SU-DHL-6 (cell line): ENCODE measurements around the gene TRA2B.

Experiments used
- H2AFZ ChIP-seq: fragments of 200-600 bp; sonication (generic); 2 replicates; pipeline ENCODE4 v1.6.1; 2014; ENCODE audit warnings: low read depth, mild to moderate bottlenecking, moderate library complexity, mixed read lengths, antibody characterized with exemption, low read length; ENCODE audit not compliant: severe bottlenecking
- H3F3A ChIP-seq: fragments of 200-600 bp; shearing (Covaris generic); 2 replicates; pipeline ENCODE4 v1.6.0; 2016; ENCODE audit warnings: antibody characterized with exemption, mild to moderate bottlenecking; ENCODE audit not compliant: insufficient read depth
- H3K27ac ChIP-seq: fragments of 200-600 bp; sonication (generic); 2 replicates; pipeline ENCODE4 v1.5.1; 2016; ENCODE audit warnings: low read depth, mild to moderate bottlenecking, low read length, moderate library complexity, mixed read lengths
- H3K27me3 ChIP-seq: fragments of 200-600 bp; sonication (generic), shearing (Covaris generic); 2 replicates; pipeline ENCODE4 v1.6.0; 2014; ENCODE audit warnings: mild to moderate bottlenecking, low read length
- H3K36me3 ChIP-seq: fragments of 200-600 bp; sonication (generic); 2 replicates; pipeline ENCODE4 v1.6.1; 2014; ENCODE audit warnings: mild to moderate bottlenecking, low read length, mixed read lengths
- H3K4me2 ChIP-seq: fragments of 300-600, 200-600 bp; shearing (Covaris generic), sonication (generic); 2 replicates; pipeline ENCODE4 v1.6.0; 2014; ENCODE audit warnings: low read length, low read depth, mild to moderate bottlenecking; ENCODE audit not compliant: poor library complexity, severe bottlenecking
- H3K4me3 ChIP-seq: fragments of 200-600 bp; sonication (generic); 2 replicates; pipeline ENCODE4 v1.5.1; 2014; ENCODE audit warnings: antibody characterized with exemption, low read length, mild to moderate bottlenecking, mixed read lengths; ENCODE audit not compliant: insufficient read depth, poor library complexity, severe bottlenecking
- H3K79me2 ChIP-seq: fragments of 200-600 bp; sonication (generic); 2 replicates; pipeline ENCODE4 v1.6.1; 2014; ENCODE audit warnings: mild to moderate bottlenecking, low read length, moderate library complexity; ENCODE audit not compliant: insufficient read depth
- H3K9ac ChIP-seq: fragments of 200-600 bp; sonication (generic); 2 replicates; pipeline ENCODE4 v1.7.0; 2014; ENCODE audit warnings: mild to moderate bottlenecking, low read length
- H3K9me2 ChIP-seq: fragments of 200-600 bp; sonication (generic); replicated peaks from 2 replicates; pipeline ENCODE4 v1.6.1; 2014; ENCODE audit warnings: low read length; ENCODE audit not compliant: insufficient read depth
- H3K9me3 ChIP-seq: fragments of 200-600 bp; sonication (generic); 2 replicates; pipeline ENCODE4 v1.6.1; 2014; ENCODE audit warnings: low read length, mixed read lengths; ENCODE audit not compliant: insufficient read depth
- H4K20me1 ChIP-seq: fragments of 200-600 bp; sonication (generic); 2 replicates; pipeline ENCODE4 v1.6.1; 2014; ENCODE audit warnings: low read depth, mild to moderate bottlenecking, antibody characterized with exemption, low read length, moderate library complexity, mixed read lengths
- EZH2phosphoT487 ChIP-seq: fragments of 200-600 bp; sonication (generic), shearing (Covaris generic); conservative IDR thresholded peaks from 2 replicates; pipeline ENCODE4 v1.6.1; 2018; ENCODE audit warnings: mild to moderate bottlenecking, antibody characterized with exemption, low read length, moderate library complexity, mixed read lengths
- TF ChIP-seq, protein P1 (sequence below): fragments of 200-600 bp; sonication (generic); IDR thresholded peaks from one replicate; pipeline ENCODE4 v1.5.1; 2017; ENCODE audit warnings: antibody characterized with exemption, mild to moderate bottlenecking, low read length, moderate library complexity; ENCODE audit not compliant: insufficient read depth, poor library complexity, severe bottlenecking

The TRA2B gene

DNA sequence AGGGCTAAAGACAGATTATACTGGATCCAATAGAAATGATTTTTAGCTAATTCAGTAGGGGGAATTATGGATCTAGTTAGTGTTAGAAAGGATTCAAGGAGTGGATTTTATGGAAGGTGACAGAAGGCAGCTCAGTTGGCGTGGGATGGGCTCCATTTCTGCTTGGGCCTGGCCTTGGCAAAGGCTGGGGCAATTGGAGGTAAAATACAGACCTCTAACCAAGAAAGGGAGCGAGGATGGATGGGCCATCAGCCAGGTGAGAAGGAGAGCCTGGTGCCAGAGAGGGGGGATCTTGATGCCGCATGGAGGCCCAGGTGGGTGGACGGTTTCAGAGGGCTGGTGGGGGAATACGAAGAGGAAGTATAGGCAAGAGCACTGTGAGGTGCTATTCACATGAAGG lies 40.7 kb upstream of the TRA2B start:
- no peak overlapping the region for H2AFZ ChIP-seq

DNA sequence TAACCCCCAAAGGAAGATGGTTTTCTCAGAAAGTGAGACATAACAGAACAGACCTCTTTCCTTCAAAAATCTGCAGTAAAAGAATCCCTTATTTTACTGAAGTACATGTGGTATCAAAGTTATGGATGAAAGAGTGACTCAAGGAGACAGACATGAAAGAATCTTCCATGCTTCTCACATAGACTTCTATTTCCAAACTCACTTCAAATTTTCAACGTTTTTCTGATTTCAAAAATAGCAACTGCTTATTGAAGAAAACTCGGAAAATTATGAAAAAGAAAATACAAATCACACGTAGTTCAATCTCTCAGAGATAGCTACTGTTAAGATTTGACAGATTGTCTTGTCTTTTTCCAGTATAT lies 39.8 kb upstream of the TRA2B start:
- no peaks in the 10 kb centered on the region for H3F3A ChIP-seq
- no peak overlapping the region for H3K4me2 ChIP-seq

More for the DNA sequence above, 40.7 kb upstream of the TRA2B start:
- H3F3A ChIP-seq, result no peaks in the 10 kb centered on the region
- no peaks in the 10 kb centered on the region for H3K79me2 ChIP-seq
- TF ChIP-seq, protein P1, sequence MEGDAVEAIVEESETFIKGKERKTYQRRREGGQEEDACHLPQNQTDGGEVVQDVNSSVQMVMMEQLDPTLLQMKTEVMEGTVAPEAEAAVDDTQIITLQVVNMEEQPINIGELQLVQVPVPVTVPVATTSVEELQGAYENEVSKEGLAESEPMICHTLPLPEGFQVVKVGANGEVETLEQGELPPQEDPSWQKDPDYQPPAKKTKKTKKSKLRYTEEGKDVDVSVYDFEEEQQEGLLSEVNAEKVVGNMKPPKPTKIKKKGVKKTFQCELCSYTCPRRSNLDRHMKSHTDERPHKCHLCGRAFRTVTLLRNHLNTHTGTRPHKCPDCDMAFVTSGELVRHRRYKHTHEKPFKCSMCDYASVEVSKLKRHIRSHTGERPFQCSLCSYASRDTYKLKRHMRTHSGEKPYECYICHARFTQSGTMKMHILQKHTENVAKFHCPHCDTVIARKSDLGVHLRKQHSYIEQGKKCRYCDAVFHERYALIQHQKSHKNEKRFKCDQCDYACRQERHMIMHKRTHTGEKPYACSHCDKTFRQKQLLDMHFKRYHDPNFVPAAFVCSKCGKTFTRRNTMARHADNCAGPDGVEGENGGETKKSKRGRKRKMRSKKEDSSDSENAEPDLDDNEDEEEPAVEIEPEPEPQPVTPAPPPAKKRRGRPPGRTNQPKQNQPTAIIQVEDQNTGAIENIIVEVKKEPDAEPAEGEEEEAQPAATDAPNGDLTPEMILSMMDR, result no peak
- no peak for TF ChIP-seq EZH2phosphoT487
- no peak overlapping the region for H3K4me3 ChIP-seq
- H3K4me2 ChIP-seq, result no peak overlapping the region
- H3K9ac ChIP-seq, result no peak overlapping the region
- H3K9me3 ChIP-seq, result no peaks in the 10 kb centered on the region
- H3K36me3 ChIP-seq, result no peaks in the 10 kb centered on the region
- H3K27me3 ChIP-seq, result no peaks in the 10 kb centered on the region
- H3K9me2 ChIP-seq, result no peaks in the 10 kb centered on the region
- H3K27ac ChIP-seq, result no peak overlapping the region
- no peaks in the 10 kb centered on the region for H4K20me1 ChIP-seq

DNA sequence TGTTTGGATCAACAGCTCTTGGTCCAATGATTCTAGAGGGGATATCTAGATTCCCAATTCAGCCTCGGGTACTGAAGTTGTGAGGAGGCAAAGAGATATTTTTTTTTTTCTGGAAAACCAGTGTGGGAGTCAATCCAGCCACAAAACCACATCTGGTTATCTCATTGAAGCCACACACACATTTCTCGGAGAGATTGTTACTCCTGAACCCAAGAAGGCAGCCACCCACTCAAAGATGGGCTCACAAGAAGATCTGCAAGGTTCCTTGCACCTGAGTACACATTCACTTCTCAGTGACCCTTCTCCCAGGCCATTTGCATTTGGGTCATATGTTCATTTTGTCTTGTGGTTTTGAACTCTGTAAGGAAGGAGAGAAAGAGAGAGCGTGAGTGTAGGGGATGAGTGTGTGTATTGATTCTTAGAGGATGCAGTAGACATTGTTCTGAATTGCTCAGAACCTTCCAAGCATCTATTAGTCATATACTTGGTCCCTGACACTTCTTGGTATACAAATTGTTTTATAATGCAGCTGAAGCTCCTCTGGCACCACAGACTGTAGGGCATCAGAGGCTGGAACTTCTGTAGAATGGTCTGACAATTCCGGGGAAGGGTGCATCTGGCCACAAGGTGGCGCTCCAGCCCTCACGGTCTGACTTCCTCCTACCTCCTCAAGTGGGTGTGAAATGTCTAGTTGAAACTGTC lies 39.3 kb upstream of the TRA2B start:
- Histone ChIP-seq H3K9me3 (no peaks in the 10 kb centered on the region), H3K27ac (no peak overlapping the region), H3K27me3 (no peaks in the 10 kb centered on the region), H3K4me2 (no peak overlapping the region), H2AFZ (no peak overlapping the region), H3K79me2 (no peaks in the 10 kb centered on the region), H3F3A (no peaks in the 10 kb centered on the region), H4K20me1 (no peaks in the 10 kb centered on the region), H3K36me3 (no peaks in the 10 kb centered on the region), H3K9me2 (no peaks in the 10 kb centered on the region), H3K4me3 (no peak overlapping the region), H3K9ac (no peak overlapping the region)
- TF ChIP-seq EZH2phosphoT487, result no peak
- TF ChIP-seq, protein P1, result peak; percentile 91

More for the DNA sequence above, 39.8 kb upstream of the TRA2B start:
- H3K9ac ChIP-seq, result no peak overlapping the region
- TF ChIP-seq, protein P1, result no peak
- TF ChIP-seq EZH2phosphoT487, result no peak
- no peak overlapping the region for H2AFZ ChIP-seq
- H3K27me3 ChIP-seq, result no peaks in the 10 kb centered on the region
- no peaks in the 10 kb centered on the region for H3K36me3 ChIP-seq
- H3K79me2 ChIP-seq, result no peaks in the 10 kb centered on the region
- no peaks in the 10 kb centered on the region for H3K9me2 ChIP-seq
- H3K27ac ChIP-seq, result no peak overlapping the region
- no peak overlapping the region for H3K4me3 ChIP-seq
- no peaks in the 10 kb centered on the region for H4K20me1 ChIP-seq
- no peaks in the 10 kb centered on the region for H3K9me3 ChIP-seq

DNA sequence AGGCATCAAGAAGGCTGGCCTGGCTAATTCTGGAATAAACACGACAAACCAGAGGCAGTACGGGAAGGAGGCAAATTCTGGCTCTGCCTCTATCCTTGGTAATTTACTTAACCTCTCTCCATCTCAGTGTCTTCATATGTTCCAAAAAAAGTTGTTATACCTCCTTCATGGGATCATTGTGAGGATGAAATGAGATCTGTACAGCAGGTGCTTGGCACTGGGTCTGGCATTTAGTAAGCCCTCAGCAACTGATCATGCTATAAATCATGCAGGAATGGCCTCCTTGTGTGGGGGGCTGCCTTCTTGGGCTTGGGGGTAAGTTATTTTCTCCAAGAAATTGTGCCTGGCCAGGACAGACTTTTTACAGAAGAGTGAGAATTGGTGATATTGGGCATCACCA lies 38.3 kb upstream of the TRA2B start:
- H3K36me3 ChIP-seq, result no peaks in the 10 kb centered on the region
- H3K4me2 ChIP-seq, result no peak overlapping the region
- H3K9me3 ChIP-seq, result no peaks in the 10 kb centered on the region
- no peak overlapping the region for H2AFZ ChIP-seq
- H3K9me2 ChIP-seq, result no peaks in the 10 kb centered on the region
- no peaks in the 10 kb centered on the region for H3K79me2 ChIP-seq
- H3F3A ChIP-seq, result no peaks in the 10 kb centered on the region
- H3K9ac ChIP-seq, result no peak overlapping the region
- H3K4me3 ChIP-seq, result no peak overlapping the region
- H3K27me3 ChIP-seq, result no peaks in the 10 kb centered on the region
- no peak overlapping the region for H3K27ac ChIP-seq
- no peaks in the 10 kb centered on the region for H4K20me1 ChIP-seq
- TF ChIP-seq EZH2phosphoT487, result no peak
- TF ChIP-seq, protein P1, result no peak
